ENCODE data around the gene DOCK4.

DOCK4 gene

GRCh38 chr7:112010994-112011393 lies 195.2 kb downstream of the DOCK4 start:
- no peak for DNase-seq (ENCODE audit: low read depth)

GRCh38 chr7:112010109-112010508 lies 196.1 kb downstream of the DOCK4 start:
- no peak for DNase-seq (ENCODE audit: low read depth)

GRCh38 chr7:112009081-112009480 lies 197.1 kb downstream of the DOCK4 start:
- DNase-seq (ENCODE audit: low read depth), result no peak

GRCh38 chr7:112007185-112007584 lies 199.0 kb downstream of the DOCK4 start:
- DNase-seq (ENCODE audit: low read depth), result no peak

GRCh38 chr7:112006071-112006470 lies 200.1 kb downstream of the DOCK4 start:
- DNase-seq (ENCODE audit: low read depth), result no peak

- DNase-seq (ENCODE audit: low read depth), result no peak
Observed at GRCh38 chr7:112005205-112005775, 200.9 kb downstream of the DOCK4 start.

GRCh38 chr7:112001091-112001826 lies 204.9 kb downstream of the DOCK4 start:
- no peak for DNase-seq (ENCODE audit: low read depth)

GRCh38 chr7:111998326-111998725 lies 207.9 kb downstream of the DOCK4 start:
- DNase-seq (ENCODE audit: low read depth), result no peak

- no peak for DNase-seq (ENCODE audit: low read depth)
Observed at GRCh38 chr7:111997546-111997945, 208.7 kb downstream of the DOCK4 start.

- DNase-seq (ENCODE audit: low read depth), result no peak
Observed at GRCh38 chr7:111992601-111993000, 213.6 kb downstream of the DOCK4 start.

GRCh38 chr7:111990643-111991042 lies 215.6 kb downstream of the DOCK4 start:
- no peak for DNase-seq (ENCODE audit: low read depth)

GRCh38 chr7:111987886-111988285 lies 218.3 kb downstream of the DOCK4 start:
- DNase-seq (ENCODE audit: low read depth), result no peak

GRCh38 chr7:111987115-111987826 lies 218.9 kb downstream of the DOCK4 start:
- DNase-seq (ENCODE audit: low read depth), result no peak

- DNase-seq (ENCODE audit: low read depth), result no peak
Observed at GRCh38 chr7:111986601-111987000, 219.6 kb downstream of the DOCK4 start.

- DNase-seq (ENCODE audit: low read depth), result no peak
Observed at GRCh38 chr7:111985798-111986197, 220.4 kb downstream of the DOCK4 start.

GRCh38 chr7:111982804-111983203 lies 223.4 kb downstream of the DOCK4 start:
- no peak for DNase-seq (ENCODE audit: low read depth)

- DNase-seq (ENCODE audit: low read depth), result no peak
Observed at GRCh38 chr7:111982133-111982532, 224.1 kb downstream of the DOCK4 start.

GRCh38 chr7:111980725-111981124 lies 225.5 kb downstream of the DOCK4 start:
- DNase-seq (ENCODE audit: low read depth), result no peak

- no peak for DNase-seq (ENCODE audit: low read depth)
Observed at GRCh38 chr7:111975346-111975745, 230.9 kb downstream of the DOCK4 start.

- no peak for DNase-seq (ENCODE audit: low read depth)
Observed at GRCh38 chr7:111960984-111961383, 245.2 kb downstream of the DOCK4 start.

GRCh38 chr7:111958896-111959295 lies 247.3 kb downstream of the DOCK4 start:
- no peak for DNase-seq (ENCODE audit: low read depth)

- no peak for DNase-seq (ENCODE audit: low read depth)
Observed at GRCh38 chr7:111958431-111958830, 247.8 kb downstream of the DOCK4 start.

GRCh38 chr7:111955616-111956015 lies 250.6 kb downstream of the DOCK4 start:
- DNase-seq (ENCODE audit: low read depth), result no peak
